Measurements from ENCODE around the gene ABRACL. TPM values are rescaled to one million over a fixed set of nuclear protein-coding genes. Genes with fewer than 3 reads are reported as not detected.
"Not testable (repeated sequence)": the region's sequence is repeated elsewhere in the genome, so short reads cannot be mapped to it uniquely, and the experiment has no call there.

Gene ABRACL
- polyA plus RNA-seq (ENCODE audit: insufficient read length in 4 of 4), result 10 to 100 TPM; 49.5 to 53.8 (median 51.2) TPM

- DNase-seq (ENCODE audit: low read depth in 4 of 4, low spot score in 3 of 4), result peak in 1 of 4 donors; percentile 44
These were observed at the start of gene ABRACL for GRCh38 chr6:139028658-139029469. ABRACL (plus strand) TSS chr6:139028745; CDS start chr6:139034161, 5,416 bp downstream.

DNA sequence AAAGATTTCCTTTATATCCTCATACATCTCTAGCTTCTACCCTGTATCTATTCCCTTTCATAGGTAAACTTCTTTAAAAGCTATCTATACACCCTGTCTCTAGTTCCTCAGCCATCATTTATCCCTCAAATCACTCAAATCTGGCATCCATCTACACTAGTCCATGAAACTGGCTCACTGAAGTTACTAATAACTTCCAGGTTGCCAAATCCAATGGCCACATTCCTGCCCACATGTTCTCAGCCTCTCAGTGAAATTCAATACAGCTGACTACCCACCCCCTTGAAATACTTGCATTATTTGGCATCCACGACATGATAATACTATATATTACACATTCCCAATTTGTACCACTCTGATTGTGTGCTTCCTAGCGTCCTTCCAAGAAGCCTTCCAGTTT is 49.2 kb upstream of the ABRACL start:
- DNase-seq (ENCODE audit: low read depth in 4 of 4, low spot score in 3 of 4), result no peak

DNA sequence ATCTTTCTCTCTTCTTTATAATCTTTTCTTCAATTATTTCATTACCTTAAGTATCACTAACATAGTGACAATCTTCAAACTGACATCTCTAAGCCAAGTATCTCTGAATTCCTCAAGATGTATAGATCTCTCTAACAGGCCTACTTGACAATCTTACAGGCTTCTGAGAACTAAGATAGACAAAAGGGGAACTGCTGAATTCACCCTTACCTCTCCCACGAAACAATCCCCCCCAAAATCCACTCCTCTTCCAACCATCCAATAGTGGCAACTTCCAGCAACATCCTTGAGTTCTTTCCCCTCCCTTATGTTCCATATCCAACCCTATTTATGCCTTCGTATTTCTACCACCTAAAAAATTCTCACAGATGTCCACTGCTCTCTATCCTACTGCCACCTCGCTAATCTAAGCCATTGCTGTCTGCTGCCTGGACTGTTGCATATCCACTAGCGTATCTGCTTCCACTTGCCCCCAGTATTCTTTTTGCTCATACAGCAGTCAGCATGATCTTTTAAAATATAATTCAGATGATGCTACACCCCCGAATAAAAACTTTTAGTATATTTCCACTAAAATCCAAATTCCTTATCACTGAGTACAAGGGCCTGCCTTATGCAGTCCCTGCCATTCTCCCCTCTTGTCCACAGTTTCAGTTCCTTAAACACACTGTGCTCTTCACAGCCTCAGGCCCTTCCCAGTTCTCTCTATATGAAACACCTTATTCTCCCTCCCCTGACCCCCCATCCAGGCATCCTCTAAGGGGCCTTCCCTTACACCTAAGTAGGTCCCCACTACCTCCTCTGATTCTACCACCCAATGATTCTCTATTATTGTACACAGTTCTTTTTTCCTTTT is 48.5 kb upstream of the ABRACL start:
- DNase-seq (ENCODE audit: low read depth in 4 of 4, low spot score in 3 of 4), result no peak

GRCh38 chr6:138981416-138981815 is 47.1 kb upstream of the ABRACL start:
- no peak for DNase-seq (ENCODE audit: low read depth in 4 of 4, low spot score in 3 of 4)

DNA sequence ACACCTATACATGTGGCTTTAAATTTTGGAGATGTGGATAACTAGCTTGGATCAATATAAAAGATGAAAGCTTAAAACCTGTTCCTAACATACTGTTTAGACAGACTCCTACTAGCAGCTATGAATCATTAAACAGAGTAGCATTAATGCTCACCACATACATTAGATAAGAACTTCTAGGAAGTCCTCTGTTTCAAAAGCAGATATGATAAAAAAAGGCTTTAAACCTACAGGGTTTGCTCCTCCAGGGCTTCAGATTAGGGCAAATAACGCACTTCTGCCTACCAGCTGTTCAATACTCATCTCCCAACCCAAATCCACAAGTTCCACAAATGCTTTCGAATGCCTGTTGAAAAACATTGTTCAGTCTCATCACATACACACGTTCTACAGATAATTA is 42.0 kb upstream of the ABRACL start:
- DNase-seq (ENCODE audit: low read depth in 4 of 4, low spot score in 3 of 4), result no peak

GRCh38 chr6:138987080-138987642 is 41.4 kb upstream of the ABRACL start:
- peak in 1 of 4 donors; percentile 16 for DNase-seq (ENCODE audit: low read depth in 4 of 4, low spot score in 3 of 4)

DNA sequence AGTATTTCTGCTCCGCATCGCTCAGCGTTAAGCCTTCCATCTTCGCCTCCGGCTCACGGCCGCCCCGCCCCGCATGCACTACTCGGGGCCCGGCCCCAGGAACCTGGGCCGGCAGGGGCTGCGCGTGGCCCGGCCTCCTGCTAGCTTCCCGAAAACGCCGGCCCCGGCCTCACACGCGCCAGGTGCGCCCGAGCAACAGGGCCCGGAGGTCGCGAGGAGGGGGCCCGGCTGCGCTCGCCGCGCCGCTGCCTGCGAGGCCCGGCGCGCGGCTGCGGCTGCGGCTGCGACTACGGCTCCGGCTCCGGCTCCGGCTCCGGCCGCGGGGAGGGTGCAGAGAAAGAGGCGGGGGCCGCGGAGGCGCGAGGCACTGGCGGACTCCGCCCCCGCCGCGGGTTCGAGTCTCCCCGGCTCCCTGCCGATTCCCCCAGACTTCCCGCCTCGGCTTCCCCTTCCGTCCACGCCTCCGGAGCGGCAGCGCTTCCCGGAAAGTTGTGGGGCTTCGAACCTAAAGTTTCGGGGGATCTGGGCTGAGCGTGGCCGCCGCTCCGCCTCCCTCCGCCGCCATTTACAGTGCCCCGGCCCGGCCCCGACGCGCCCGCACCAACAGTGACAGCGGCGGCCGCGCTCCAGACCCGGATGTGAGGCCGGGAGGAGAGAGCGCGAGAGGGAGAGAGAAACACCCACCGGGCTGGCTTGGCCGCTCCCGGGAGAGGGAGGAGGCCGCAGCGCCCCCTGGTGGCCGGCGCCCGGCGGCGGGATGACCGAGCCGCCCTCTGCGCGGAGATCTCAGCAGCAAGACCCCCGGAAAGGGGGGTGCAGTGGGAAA is 40.7 kb upstream of the ABRACL start, which contains the start of gene REPS1:
Gene REPS1 (minus strand): TSS at position 611 of the 826 bp plus-strand sequence. CDS start 571 bp downstream, at position 40.
- DNase-seq (ENCODE audit: low read depth in 4 of 4, low spot score in 3 of 4), result peak; percentile 81 to 91 (median 84)

GRCh38 chr6:138988469-138988834 is 40.1 kb upstream of the ABRACL start:
- DNase-seq (ENCODE audit: low read depth in 4 of 4, low spot score in 3 of 4), result no peak

DNA sequence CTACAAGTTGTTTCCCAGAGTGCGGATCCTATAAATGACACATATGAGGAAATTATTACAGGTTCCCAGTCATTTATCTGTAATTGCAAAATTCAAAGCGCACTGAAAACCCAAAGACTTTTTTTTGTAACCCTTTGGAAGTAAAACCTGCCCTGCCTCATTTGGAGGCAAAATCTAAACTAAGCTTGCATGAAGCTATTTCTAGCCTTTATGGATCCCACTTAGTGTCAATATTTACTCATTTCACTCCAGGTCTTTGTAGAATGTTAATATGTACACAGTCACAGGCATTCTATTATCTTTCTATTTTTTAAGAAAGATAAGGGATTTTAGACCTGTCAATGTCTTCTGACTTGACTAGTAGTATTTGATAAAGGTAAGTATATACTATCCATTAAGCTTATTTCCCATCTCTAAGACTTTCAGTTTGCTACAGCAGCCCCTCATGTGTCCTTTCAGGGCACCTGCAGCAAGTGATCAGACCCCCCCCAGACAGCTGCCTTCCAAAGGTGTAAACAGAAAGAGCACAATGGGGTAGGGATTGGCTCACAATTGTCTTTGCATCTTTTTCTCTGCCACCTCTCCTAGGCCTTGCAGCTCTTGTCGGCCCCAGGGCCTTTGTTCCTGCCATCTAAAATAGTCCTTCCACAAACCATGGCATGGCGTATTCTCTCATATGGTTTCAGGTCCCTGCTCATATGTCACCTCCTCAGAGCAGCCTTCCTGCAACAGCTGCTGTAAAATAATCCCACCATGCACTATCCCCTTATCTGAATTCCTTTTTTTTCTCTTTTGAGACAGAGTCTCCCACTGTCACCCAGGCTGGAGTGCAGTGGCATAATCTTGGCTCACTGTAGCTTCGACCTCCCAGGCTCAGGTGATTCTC is 39.2 kb upstream of the ABRACL start:
- no peak for DNase-seq (ENCODE audit: low read depth in 4 of 4, low spot score in 3 of 4)

DNA sequence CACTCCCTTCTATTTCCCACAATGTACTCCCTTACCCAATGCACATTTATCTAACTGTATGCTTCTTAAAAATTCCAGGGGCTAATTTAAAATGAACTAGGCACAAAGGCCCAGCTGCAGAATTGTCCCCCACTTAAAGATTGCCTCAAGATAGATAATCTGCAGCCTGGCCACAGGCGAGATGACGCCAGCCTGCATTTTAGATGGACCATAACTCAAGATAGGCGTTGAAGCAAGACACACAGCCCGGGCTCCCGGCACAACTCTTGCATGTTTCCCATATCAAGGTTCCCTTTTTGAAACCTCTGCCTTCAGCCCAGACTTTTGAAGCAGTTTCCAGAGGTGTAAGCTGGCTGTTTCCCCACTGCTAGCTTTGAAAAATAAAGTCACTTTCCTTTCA is 37.3 kb upstream of the ABRACL start:
- no peak for DNase-seq (ENCODE audit: low read depth in 4 of 4, low spot score in 3 of 4)

DNA sequence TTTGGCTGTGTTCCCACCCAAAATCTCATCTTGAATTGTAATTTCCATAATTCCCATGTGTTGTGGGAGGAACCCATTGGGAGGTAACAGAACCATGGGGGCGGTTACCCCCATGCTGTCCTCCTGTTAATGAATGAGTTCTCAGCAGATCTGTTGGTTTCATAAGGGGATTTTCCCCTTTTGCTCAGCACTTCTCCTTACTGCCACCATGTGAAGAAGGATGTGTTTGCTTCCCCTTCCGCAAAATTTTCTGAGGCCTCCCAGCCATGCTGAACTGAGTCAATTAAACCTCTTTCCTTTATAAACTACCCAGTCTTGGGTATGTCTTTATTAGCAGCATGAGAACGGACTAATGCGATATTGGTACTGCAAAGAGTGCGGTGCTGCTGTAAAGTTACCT is 35.6 kb upstream of the ABRACL start:
- DNase-seq (ENCODE audit: low read depth in 4 of 4, low spot score in 3 of 4), result not testable (repeated sequence)

DNA sequence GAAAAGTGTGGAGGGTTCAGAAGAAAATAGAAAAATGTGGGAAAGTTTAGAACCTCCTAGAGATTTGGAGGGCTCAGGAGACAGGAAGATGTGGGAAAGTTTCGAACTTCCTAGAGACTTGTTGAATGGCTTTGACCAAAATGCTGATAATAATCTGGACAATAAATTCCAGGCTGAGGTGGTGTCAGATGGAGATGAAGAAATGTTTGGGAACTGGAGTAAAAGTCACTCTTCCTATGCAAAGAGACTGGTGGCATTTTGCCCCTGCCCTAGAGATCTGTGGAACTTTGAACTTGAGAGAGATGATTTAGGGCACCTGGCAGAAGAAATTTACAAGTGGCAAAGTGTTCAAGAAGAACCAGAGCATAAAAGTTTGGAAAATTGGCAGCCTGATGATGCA is 35.1 kb upstream of the ABRACL start:
- DNase-seq (ENCODE audit: low read depth in 4 of 4, low spot score in 3 of 4), result not testable (repeated sequence)

DNA sequence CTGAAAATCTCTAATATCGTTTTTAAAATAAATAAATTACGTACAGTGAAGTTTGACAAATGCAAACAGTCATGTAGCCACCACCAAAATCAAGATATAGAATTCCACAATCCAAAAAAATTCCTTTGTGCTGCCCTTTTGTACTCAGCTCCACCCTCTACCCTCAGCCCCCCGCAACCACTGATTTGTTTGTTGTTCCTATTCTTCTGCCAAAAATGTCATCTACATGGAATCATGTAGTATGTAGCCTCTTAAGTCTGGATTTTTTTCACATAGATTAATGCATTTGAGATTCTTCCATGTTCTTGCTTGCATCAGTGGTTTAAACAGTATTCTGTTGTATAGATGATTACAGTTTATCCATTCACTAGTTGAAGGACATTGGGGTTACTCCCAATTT is 32.0 kb upstream of the ABRACL start:
- DNase-seq (ENCODE audit: low read depth in 4 of 4, low spot score in 3 of 4), result no peak

DNA sequence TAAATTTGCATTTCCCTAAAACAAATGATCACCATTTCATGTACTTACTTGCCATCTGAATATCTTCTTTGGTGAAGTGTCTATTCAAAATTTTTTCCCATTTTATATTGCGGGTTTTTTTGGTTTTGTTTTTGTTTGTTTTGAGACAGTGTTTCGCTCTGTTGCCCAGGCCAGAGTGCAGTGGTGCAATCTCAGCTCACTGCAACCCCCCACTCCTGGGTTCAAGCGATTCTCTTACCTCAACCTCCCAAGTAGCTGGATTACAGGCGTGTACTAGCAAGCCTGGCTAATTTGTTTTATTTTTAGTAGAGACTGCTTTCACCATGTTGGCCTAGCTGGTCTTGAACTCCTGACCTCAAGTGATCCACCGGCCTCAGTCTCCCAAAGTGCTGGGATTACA is 31.4 kb upstream of the ABRACL start:
- no peak for DNase-seq (ENCODE audit: low read depth in 4 of 4, low spot score in 3 of 4)

- no peak for DNase-seq (ENCODE audit: low read depth in 4 of 4, low spot score in 3 of 4)
These were observed 28.4 kb upstream of the ABRACL start for GRCh38 chr6:138999949-139000725.

GRCh38 chr6:139003751-139004150 is 24.8 kb upstream of the ABRACL start:
- DNase-seq (ENCODE audit: low read depth in 4 of 4, low spot score in 3 of 4), result no peak

DNA sequence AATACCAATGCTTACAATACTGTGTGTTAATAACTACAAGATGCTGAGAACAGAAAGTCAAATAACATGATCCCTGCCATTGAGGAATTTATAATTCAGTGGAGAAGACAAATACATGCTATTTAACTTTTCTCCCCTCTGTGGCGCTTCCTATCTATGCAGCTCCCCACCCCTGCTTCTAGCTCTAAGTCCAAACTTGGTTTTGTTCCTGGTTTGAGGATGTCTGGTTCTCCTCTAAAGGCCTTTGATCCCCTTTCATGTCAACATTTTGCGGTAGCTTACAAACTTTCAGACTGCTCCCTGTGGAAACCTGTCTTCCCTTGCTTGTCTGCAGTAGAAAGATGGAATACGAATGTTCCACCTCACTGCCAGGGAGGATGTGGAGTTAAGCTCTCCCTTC is 22.1 kb upstream of the ABRACL start:
- DNase-seq (ENCODE audit: low read depth in 4 of 4, low spot score in 3 of 4), result no peak

DNA sequence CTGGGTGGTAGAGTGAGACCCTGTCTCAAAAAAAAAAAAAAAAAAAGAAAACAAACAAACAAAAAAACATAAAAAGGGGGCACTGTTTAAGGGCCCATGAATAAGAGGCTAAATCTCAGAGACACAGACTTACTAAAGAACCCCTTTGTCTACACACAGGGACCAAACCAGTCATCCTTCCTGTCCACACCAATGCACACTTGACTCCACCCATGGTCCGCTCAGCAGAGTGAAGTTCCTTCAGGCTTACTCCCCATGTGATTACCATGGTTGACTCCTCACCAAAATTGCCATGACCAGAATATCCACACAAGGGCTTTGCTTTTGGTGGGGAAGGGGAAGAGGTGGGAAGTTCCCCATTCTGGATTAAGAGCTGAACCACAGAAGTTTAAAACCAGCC is 21.1 kb upstream of the ABRACL start:
- DNase-seq (ENCODE audit: low read depth in 4 of 4, low spot score in 3 of 4), result no peak

- no peak for DNase-seq (ENCODE audit: low read depth in 4 of 4, low spot score in 3 of 4)
These were observed 20.4 kb upstream of the ABRACL start for GRCh38 chr6:139008117-139008516.
